ENCODE results near the gene EIF1AY. TPM values are rescaled to one million over a fixed set of nuclear protein-coding genes. Genes with fewer than 3 reads are reported as not detected.
"Not testable (repeated sequence)": the region's sequence is repeated elsewhere in the genome, so short reads cannot be mapped to it uniquely, and the experiment has no call there.

Gene EIF1AY
- total and polyA plus RNA-seq, 10 of the 15 experiments (the other 5 are each of a cell fraction or from before 2014, with no cell fraction given), result 0.21 TPM; not detected in 9

- no CpG with 5 or more reads among the region's 10 CpGs for WGBS (ENCODE audit: insufficient coverage, insufficient replicate concordance, low lambda C conversion rate, missing lambda C conversion rate)
- H3K79me2 ChIP-seq (ENCODE audit: control insufficient read depth, insufficient read depth, low read length); RAD21 ChIA-PET (ENCODE audit: unreplicated experiment); BruUV-seq (replicated peaks); H3K9me3 ChIP-seq (replicated peaks; ENCODE audit: control insufficient read depth, insufficient read depth, low read length); H3K4me1 ChIP-seq (ENCODE audit: control insufficient read depth, insufficient read depth, low read length); CTCF ChIA-PET; H4K20me1 ChIP-seq (ENCODE audit: control insufficient read depth, insufficient read depth); DNase-seq (ENCODE audit: low read depth, low spot score); H3K27me3 ChIP-seq (replicated peaks in 1 of 2; ENCODE audit: control insufficient read depth in 2 of 2, insufficient read depth in 2 of 2, low read length in 1 of 2); SMC1A ChIA-PET (ENCODE audit: uncharacterized antibody, unreplicated experiment); H3K36me3 ChIP-seq (ENCODE audit: control insufficient read depth in 2 of 2, insufficient read depth in 2 of 2, low read length in 1 of 2); H3K4me2 ChIP-seq (ENCODE audit: control insufficient read depth, insufficient read depth); FAIRE-seq; H3K27ac ChIP-seq (ENCODE audit: control insufficient read depth, insufficient read depth); POLR2A ChIA-PET; in situ Hi-C loops (cut with MboI); ATAC-seq; H3K4me3 ChIP-seq; H3K9ac ChIP-seq (ENCODE audit: control insufficient read depth, insufficient read depth, low read length); intact Hi-C loops (cut with micrococcal nuclease; ENCODE audit: unreplicated experiment); H2AFZ ChIP-seq (ENCODE audit: control insufficient read depth, low read depth, low read length): not testable (repeated sequence)
These were observed 22.7 kb upstream of the EIF1AY start for GRCh38 chrY:20552764-20553323.

- H3K4me3 ChIP-seq, result no peak overlapping the region
- in situ Hi-C loops (cut with MboI), result no loop called here
- no peak overlapping the region for H2AFZ ChIP-seq (ENCODE audit: control insufficient read depth, low read depth, low read length)
- no peaks in the 10 kb centered on the region for H3K9me3 ChIP-seq (replicated peaks; ENCODE audit: control insufficient read depth, insufficient read depth, low read length)
- H4K20me1 ChIP-seq (ENCODE audit: control insufficient read depth, insufficient read depth), result no peaks in the 10 kb centered on the region
- H3K36me3 ChIP-seq (ENCODE audit: control insufficient read depth in 2 of 2, insufficient read depth in 2 of 2, low read length in 1 of 2), result no peaks in the 10 kb centered on the region
- no peak for TF ChIP-seq IKZF1 (conservative IDR thresholded peaks at IDR 0.05)
- no peak for TF ChIP-seq CREB1 (IDR thresholded peaks at IDR 0.05; ENCODE audit: low read depth)
- no peak for TF ChIP-seq POLR2AphosphoS2 (IDR thresholded peaks at IDR 0.05; ENCODE audit: low read depth, low read length)
- no peak for TF ChIP-seq MXI1 (IDR thresholded peaks at IDR 0.05; ENCODE audit: low read depth, low read length)
- TF ChIP-seq IKZF2 (IDR thresholded peaks at IDR 0.05), result no peak
- TF ChIP-seq GATAD2B (conservative IDR thresholded peaks at IDR 0.05; ENCODE audit: low read depth), result no peak
- TF ChIP-seq RUNX3 (IDR thresholded peaks at IDR 0.05; ENCODE audit: low read length), result no peak
- TF ChIP-seq ESRRA (IDR thresholded peaks at IDR 0.05; ENCODE audit: low read length), result no peak
- TF ChIP-seq TCF7 (IDR thresholded peaks at IDR 0.05; ENCODE audit: borderline replicate concordance), result no peak
- TF ChIP-seq CHD4 (IDR thresholded peaks at IDR 0.05), result no peak
- no peak for FAIRE-seq
- BruUV-seq (replicated peaks), result no TSS peak
- ChIA-PET SMC1A (ENCODE audit: uncharacterized antibody, unreplicated experiment) (no interaction called here), CTCF (no interaction called here), POLR2A (no interaction called here), RAD21 (ENCODE audit: unreplicated experiment) (no interaction called here)
- H3K4me2 ChIP-seq (ENCODE audit: control insufficient read depth, insufficient read depth), result no peak overlapping the region
- H3K79me2 ChIP-seq (ENCODE audit: control insufficient read depth, insufficient read depth, low read length), result no peaks in the 10 kb centered on the region
- WGBS (ENCODE audit: insufficient coverage, insufficient replicate concordance, low lambda C conversion rate, missing lambda C conversion rate), result no CpG with 5 or more reads among the region's 2 CpGs
- no peak for DNase-seq (ENCODE audit: low read depth, low spot score)
- no peaks in the 10 kb centered on the region for H3K4me1 ChIP-seq (ENCODE audit: control insufficient read depth, insufficient read depth, low read length)
- intact Hi-C loops (cut with micrococcal nuclease; ENCODE audit: unreplicated experiment), result no loop called here
- no peak overlapping the region for H3K27ac ChIP-seq (ENCODE audit: control insufficient read depth, insufficient read depth)
- ATAC-seq, result no peak
- no peaks in the 10 kb centered on the region for H3K27me3 ChIP-seq (replicated peaks in 1 of 2; ENCODE audit: control insufficient read depth in 2 of 2, insufficient read depth in 2 of 2, low read length in 1 of 2)
- no peak overlapping the region for H3K9ac ChIP-seq (ENCODE audit: control insufficient read depth, insufficient read depth, low read length)
These were observed 19.8 kb upstream of the EIF1AY start for GRCh38 chrY:20555820-20556219.

Measured in GM12878 (cell line).